ENCODE measurements around the gene SPOCD1. TPM values are rescaled to one million over a fixed set of nuclear protein-coding genes. Genes with fewer than 3 reads are reported as not detected.

Gene SPOCD1
- total RNA-seq, 1 donor from 2014 or later: 0.68 TPM

DNA sequence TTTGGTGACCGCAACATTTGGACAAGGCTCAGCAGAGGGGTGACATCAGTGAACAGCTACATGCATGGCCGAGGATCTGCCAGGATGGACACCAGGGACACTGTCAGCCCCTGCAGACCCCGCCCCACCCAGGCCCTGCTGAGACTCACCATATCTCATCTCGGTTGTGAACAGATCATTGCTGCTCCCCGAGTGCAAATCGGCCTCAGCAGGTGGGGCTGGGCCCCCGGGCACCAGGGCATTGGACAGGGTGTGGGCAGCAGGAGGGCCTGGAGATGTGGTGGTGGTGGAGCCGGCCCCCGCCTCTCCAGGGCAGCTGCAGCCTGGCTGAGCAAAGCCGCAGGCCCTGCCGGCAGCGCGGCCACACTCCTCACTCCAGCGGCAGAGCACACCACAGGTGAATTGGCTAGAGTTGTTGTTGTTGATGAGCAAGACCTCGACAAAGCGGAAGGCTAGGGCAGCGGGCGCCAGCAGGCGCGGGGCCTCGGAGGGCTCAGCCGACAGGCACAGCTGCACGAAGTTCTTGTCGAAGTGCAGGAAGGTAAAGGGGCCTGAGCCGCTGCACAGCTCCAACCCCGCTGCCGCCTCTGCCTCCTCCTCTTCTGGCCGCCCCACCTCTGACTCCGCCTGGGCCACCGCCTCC lies 59.9 kb downstream of the SPOCD1 start:
- no peak for ATAC-seq

- ATAC-seq: no peak
These were observed 60.6 kb downstream of the SPOCD1 start for GRCh38 chr1:31755197-31755611.

DNA sequence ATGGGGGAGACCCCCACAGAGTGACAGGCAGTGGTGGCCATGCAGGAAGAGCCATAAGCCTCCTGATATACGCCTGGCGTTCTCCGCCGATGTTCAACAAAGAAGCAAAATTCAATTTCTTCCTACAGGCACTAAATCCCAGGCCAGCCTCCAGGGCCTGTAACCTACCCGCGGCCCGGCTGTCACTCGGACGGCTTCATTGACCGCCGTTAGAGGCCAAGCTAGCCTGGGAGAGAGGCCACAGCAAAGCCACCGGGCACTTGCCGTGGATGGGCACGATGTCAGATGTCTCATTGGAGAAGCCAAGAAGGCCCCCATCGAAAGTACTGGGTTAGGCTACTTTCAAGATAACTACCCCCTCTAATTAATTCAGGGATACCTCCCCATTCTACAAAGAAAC lies 61.4 kb downstream of the SPOCD1 start:
- ATAC-seq: no peak

- peak; percentile 4 for ATAC-seq
These were observed 62.0 kb downstream of the SPOCD1 start for GRCh38 chr1:31753707-31754349.

DNA sequence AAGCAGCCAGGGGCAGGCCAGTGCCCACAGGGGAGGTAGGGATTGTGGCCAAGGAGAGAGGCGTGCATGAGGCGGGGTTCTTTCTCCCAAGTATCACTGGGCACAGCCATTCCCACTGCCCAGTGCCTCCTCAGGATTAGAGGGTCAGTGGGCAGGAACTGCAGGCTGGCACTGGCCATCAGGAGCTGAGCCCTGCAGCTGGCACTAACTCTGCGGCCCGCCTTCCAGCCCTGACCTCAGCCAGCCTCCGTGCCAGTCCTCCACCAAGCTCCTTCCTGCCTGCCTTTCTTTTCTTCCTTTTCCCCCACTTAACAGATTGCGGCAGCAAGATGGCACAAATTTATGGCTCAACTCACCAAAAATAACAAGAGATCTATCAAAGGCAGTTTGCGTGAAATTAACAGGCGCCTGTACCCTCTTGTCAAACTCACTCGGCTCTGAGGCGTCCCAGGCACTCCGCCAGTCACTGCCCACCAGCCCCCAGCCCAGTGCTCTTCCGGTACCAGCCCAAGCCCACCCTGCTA lies 62.8 kb downstream of the SPOCD1 start:
- no peak for ATAC-seq

GRCh38 chr1:31752258-31752657 lies 63.6 kb downstream of the SPOCD1 start:
- no peak for ATAC-seq

DNA sequence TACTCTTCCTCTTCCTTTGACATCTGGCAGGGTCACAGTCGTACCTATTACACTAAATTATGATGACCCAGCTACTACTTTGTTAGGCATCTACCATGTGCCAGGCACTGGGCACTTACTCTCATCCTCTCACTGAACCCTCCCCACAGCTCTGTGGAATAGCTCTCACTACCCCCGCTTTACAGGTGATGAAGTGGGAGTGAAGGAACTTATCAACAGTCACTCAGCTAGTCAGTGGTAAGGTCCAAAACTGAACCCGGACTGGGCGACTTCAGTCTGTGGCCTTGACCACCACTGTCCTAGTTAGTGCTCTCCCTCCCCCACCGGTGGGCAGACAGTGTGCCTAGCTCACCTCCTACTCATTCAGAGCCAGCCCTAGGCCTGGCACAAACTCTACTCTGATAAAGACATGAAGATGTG lies 64.0 kb downstream of the SPOCD1 start:
- no peak for ATAC-seq

- ATAC-seq: no peak
These were observed 64.8 kb downstream of the SPOCD1 start for GRCh38 chr1:31750858-31751510.

DNA sequence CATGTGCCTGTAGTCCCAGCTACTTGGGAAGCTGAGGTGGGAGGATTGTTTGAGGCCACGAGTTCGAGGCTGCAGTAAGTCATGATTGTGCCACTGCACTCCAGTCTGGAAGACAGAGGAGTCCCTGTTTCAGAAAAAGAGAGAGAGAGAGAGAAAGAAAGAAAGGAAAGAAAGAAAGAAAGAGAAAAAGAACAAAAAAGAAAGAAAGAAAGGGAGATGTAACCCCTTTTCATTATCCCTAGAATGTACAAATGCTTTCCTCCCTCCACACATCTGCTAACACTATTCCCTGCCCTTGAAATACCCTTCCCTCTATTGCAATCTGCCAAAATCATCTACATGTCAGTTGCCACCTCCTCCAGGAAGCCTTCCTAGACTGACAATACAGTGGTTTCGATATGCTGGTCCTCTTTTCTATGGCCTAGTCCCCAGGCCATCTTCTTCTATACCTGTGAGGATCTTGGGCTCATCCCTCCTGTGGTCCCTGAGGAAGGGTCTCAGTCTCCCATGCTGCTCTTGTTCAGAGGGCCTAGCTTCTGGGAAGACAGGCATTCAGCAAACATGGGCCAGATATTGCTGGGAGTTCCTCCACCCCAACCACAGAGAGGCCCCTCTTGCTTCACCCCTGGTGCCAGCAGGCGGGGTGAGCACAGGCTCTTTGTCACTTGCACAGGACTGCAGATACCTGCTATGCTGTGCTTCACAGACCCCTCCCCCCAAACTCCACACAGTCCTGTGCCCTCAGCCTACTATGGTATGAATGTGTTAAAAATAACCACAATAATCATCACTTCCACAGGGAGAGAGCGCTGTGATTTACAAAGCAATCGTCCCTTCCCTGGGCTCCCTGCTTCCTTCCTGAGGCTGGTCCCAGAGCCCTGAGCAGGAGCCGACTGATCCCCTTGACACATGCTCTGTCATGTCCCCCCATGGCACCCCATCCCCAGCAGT lies 65.8 kb downstream of the SPOCD1 start:
- ATAC-seq: no peak

GRCh38 chr1:31748365-31748764 lies 67.5 kb downstream of the SPOCD1 start:
- ATAC-seq: no peak

GRCh38 chr1:31747304-31747703 lies 68.5 kb downstream of the SPOCD1 start:
- no peak for ATAC-seq

- no peak for ATAC-seq
These were observed 69.1 kb downstream of the SPOCD1 start for GRCh38 chr1:31746687-31747086.

DNA sequence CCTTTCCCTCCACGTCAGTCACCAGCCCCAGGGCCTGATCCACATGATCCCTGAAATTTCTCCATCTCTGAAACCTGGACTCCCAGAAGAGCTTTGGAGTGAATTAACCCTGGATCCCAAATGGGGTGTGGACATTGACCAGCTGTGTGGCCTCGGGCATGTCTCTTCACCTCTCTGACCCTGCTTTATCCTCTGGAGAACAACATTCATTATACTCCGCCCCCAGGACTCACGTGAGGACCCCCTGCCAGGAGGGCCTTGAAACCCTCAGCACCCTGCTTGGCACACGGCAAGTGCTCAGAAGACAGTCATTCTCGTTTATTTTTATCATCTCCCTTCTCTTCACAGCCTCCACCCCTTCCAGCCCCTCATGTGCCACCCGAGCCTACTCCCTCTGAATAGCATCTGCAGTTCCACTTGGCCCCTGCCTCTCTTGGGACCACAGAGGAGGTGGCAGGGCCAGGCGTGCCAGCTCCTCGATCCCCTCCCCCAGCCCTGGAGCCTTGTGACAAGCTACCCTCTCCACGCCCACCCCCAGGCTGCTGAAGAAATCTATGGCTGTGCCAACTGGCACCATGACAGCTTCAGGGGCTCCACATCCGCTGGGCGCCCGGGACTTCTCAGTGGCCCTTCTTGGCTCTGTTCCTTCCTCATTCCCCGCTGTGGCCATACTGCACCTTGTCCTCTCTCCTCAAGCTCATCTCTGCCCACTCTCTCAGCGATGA lies 69.7 kb downstream of the SPOCD1 start:
- ATAC-seq: no peak

DNA sequence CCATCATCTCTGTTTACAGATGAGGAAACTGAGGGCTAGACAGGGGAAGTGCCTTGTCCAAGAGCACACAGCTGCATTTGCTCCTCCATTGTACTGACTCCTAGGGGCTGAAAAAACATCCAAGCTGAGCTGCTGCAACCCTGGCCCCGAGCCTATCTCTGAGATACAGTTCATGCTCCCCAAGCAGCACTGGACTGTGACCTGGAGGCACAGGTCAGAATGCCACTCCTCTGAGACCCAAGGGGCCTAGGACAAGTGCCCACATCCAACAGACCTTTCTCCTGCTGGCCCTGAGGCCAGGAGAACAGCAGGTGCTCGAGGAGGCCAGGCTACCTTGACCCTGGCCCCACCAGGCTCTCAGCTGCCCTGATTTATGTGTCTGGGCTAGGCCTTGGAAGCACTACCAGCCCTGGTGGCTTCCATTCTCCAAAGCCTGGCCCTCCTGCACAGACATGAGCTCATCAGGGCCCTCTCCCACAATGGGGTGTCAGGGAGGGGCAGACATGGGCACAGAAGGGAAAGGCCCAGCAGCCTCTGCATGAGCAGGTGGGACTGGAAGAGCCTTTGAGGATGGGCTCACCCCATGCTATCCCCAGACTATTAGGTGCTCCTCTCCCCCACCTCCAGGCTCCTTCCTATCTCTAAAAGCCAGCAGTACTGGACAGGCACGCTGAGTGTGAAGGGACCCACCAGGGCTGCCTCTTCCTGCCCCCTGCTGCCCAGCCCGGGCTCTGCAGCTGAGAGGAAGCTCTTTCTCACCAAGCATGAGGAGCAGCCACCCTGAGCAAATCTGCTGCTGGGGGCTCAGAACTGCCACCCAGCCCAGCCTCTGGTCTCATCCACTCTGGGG lies 70.5 kb downstream of the SPOCD1 start:
- peak; percentile 69 for ATAC-seq

GRCh38 chr1:31744165-31744888 lies 71.5 kb downstream of the SPOCD1 start:
- peak; percentile 26 for ATAC-seq

GRCh38 chr1:31742462-31743212 lies 73.2 kb downstream of the SPOCD1 start:
- no peak for ATAC-seq
